IMR-90 (cell line): ENCODE results near the gene MIOX. TPM values are rescaled to one million over a fixed set of nuclear protein-coding genes. Genes with fewer than 3 reads are reported as not detected.

Experiments
- ATAC-seq: fragments of 200-7000 bp; cut with Tn5 transposase; 2 replicates; pipeline ENCODE4 v1.9.1; 2020; ENCODE audit warnings: low read depth, mild to moderate bottlenecking, moderate library complexity
- BruUV-seq: library from RNA; stranded (reverse); fragments of 400-500 nt; replicated peaks from 2 replicates; lab custom pipeline; 2021; lab: Mats Ljungman, UMichigan
- CTCF ChIA-PET: fragments of 300-600 bp; formaldehyde crosslinking; extraction: SDS; loops from one replicate; lab custom pipeline; 2021; ENCODE audit warnings: antibody characterized with exemption; lab: Yijun Ruan, JAX
- POLR2A ChIA-PET: fragments of 300-600 bp; sonication (Branson Sonifier 250); formaldehyde crosslinking; loops from one replicate; lab custom pipeline; 2022; ENCODE audit warnings: antibody characterized with exemption; ENCODE audit not compliant: unreplicated experiment; lab: Charles Lee
- DNase-seq: peaks from one replicate; pipeline ENCODE4 v3.0.0; 2013
- H2AFZ ChIP-seq: replicated peaks from 2 replicates; pipeline ENCODE3; 2013; ENCODE audit warnings: low read length, mild to moderate bottlenecking; ENCODE audit not compliant: poor library complexity
- H2AK5ac ChIP-seq: 2 replicates; pipeline ENCODE4 v1.6.1; 2013; ENCODE audit warnings: low read depth, low read length, inconsistent platforms
- H2AK9ac ChIP-seq: replicated peaks from 2 replicates; pipeline ENCODE3; 2013; ENCODE audit warnings: mild to moderate bottlenecking, low read depth, low read length, moderate library complexity; ENCODE audit not compliant: poor library complexity
- H2BK120ac ChIP-seq: 2 replicates; pipeline ENCODE4 v1.6.1; 2013; ENCODE audit warnings: low read depth, low read length, inconsistent platforms
- H2BK15ac ChIP-seq: 3 replicates; pipeline ENCODE4 v1.6.1; 2013; ENCODE audit warnings: low read depth, low read length, inconsistent platforms
- H2BK20ac ChIP-seq: 2 replicates; pipeline ENCODE4 v1.6.1; 2013; ENCODE audit warnings: low read depth, mild to moderate bottlenecking, inconsistent platforms, low read length, moderate library complexity
- H2BK5ac ChIP-seq: 2 replicates; pipeline ENCODE4 v1.6.1; 2013; ENCODE audit warnings: mild to moderate bottlenecking, low read depth, low read length, inconsistent platforms; ENCODE audit not compliant: poor library complexity, severe bottlenecking
- H3K14ac ChIP-seq: replicated peaks from 2 replicates; pipeline ENCODE4 v1.6.1; 2013; ENCODE audit warnings: low read depth, low read length, inconsistent platforms
- H3K18ac ChIP-seq: 2 replicates; pipeline ENCODE4 v1.6.1; 2013; ENCODE audit warnings: low read depth, low read length, control low read depth
- H3K23ac ChIP-seq: 2 replicates; pipeline ENCODE4 v1.6.1; 2013; ENCODE audit warnings: low read depth, low read length, inconsistent platforms
- H3K27ac ChIP-seq: 2 replicates; pipeline ENCODE4 v1.5.1; 2013; ENCODE audit warnings: mild to moderate bottlenecking, control low read depth, low read length; ENCODE audit not compliant: insufficient read depth
- H3K27me3 ChIP-seq: 2 replicates; pipeline ENCODE4 v1.6.1; 2013; ENCODE audit warnings: low read length; ENCODE audit not compliant: control insufficient read depth, insufficient read depth
- H3K36me3 ChIP-seq: 2 replicates; pipeline ENCODE4 v1.6.1; 2013; ENCODE audit warnings: low read length, mixed read lengths; ENCODE audit not compliant: control insufficient read depth, insufficient read depth
- H3K4ac ChIP-seq: 2 replicates; pipeline ENCODE4 v1.6.1; 2013; ENCODE audit warnings: low read depth, low read length, inconsistent platforms
- H3K4me1 ChIP-seq: 2 replicates; pipeline ENCODE4 v1.6.1; 2013; ENCODE audit warnings: low read length, mixed read lengths; ENCODE audit not compliant: control insufficient read depth, insufficient read depth
- H3K4me2 ChIP-seq: 2 replicates; pipeline ENCODE4 v1.6.1; 2013; ENCODE audit warnings: low read depth, mild to moderate bottlenecking, control low read depth, low read length, moderate library complexity
- H3K4me3 ChIP-seq: 2 replicates; pipeline ENCODE4 v1.5.1; 2013; ENCODE audit warnings: low read depth, mild to moderate bottlenecking, control low read depth, low read length, moderate library complexity; ENCODE audit not compliant: insufficient read depth
- H3K56ac ChIP-seq: 2 replicates; pipeline ENCODE4 v1.6.1; 2013; ENCODE audit warnings: low read length, inconsistent platforms; ENCODE audit not compliant: insufficient read depth; ENCODE audit errors: extremely low read depth
- H3K79me1 ChIP-seq, 2 experiments: 2 replicates each; pipeline ENCODE4 v1.6.1; 2013; ENCODE audit warnings: low read length in 2 of 2, inconsistent platforms in 1 of 2, low read depth in 1 of 2
- H3K9ac ChIP-seq: 2 replicates; pipeline ENCODE4 v1.6.1; 2013; ENCODE audit warnings: low read depth, low read length, control low read depth
- H3K9me1 ChIP-seq: 2 replicates; pipeline ENCODE4 v1.6.1; 2013; ENCODE audit warnings: low read length, inconsistent platforms; ENCODE audit not compliant: insufficient read depth
- H3K9me3 ChIP-seq: 2 replicates; pipeline ENCODE4 v1.6.1; 2013; ENCODE audit warnings: low read length; ENCODE audit not compliant: control insufficient read depth, insufficient read depth
- H4K20me1 ChIP-seq: 2 replicates; pipeline ENCODE4 v1.6.1; 2013; ENCODE audit warnings: low read length, inconsistent platforms; ENCODE audit not compliant: insufficient read depth
- H4K5ac ChIP-seq: 2 replicates; pipeline ENCODE4 v1.6.1; 2013; ENCODE audit warnings: mild to moderate bottlenecking, low read depth, low read length, control low read depth
- H4K8ac ChIP-seq, 2 experiments: 2 replicates each; pipeline ENCODE4 v1.6.1; 2013; ENCODE audit warnings: low read depth in 2 of 2, low read length in 2 of 2, control low read depth in 1 of 2, inconsistent platforms in 1 of 2
- H4K91ac ChIP-seq: 2 replicates; pipeline ENCODE4 v1.6.1; 2013; ENCODE audit warnings: low read depth, low read length, inconsistent platforms; ENCODE audit not compliant: insufficient read depth
- BHLHE40 ChIP-seq: fragments of 150-350 bp; IDR thresholded peaks from 2 replicates; pipeline ENCODE4 v1.6.1; 2016; ENCODE audit warnings: mild to moderate bottlenecking, low read depth, low read length
- CHD1 ChIP-seq: IDR thresholded peaks from 2 replicates; pipeline ENCODE4 v1.6.1; 2012; ENCODE audit warnings: low read depth, low read length, improper control_type of control experiment
- CTCF ChIP-seq: conservative IDR thresholded peaks from 2 replicates; pipeline ENCODE4 v1.5.1; 2012; ENCODE audit warnings: mild to moderate bottlenecking, low read depth, low read length, improper control_type of control experiment
- ELK1 ChIP-seq: fragments of 150-350 bp; IDR thresholded peaks from 2 replicates; pipeline ENCODE4 v1.6.1; 2016; ENCODE audit warnings: low read depth, mild to moderate bottlenecking, low read length, moderate library complexity, borderline replicate concordance
- FOS ChIP-seq: fragments of 150-350 bp; IDR thresholded peaks from 2 replicates; pipeline ENCODE4 v1.6.1; 2016; ENCODE audit warnings: low read depth, low read length
- MAZ ChIP-seq: IDR thresholded peaks from 2 replicates; pipeline ENCODE4 v1.6.1; 2012; ENCODE audit warnings: low read depth, mild to moderate bottlenecking, low read length, improper control_type of control experiment, moderate library complexity, borderline replicate concordance
- POLR2A ChIP-seq: IDR thresholded peaks from 2 replicates; pipeline ENCODE4 v1.6.1; 2012; ENCODE audit warnings: mild to moderate bottlenecking, low read depth, low read length
- RAD21 ChIP-seq: IDR thresholded peaks from 2 replicates; pipeline ENCODE4 v1.6.1; 2012; ENCODE audit warnings: low read length, improper control_type of control experiment
- RCOR1 ChIP-seq: IDR thresholded peaks from 2 replicates; pipeline ENCODE4 v1.6.1; 2012; ENCODE audit warnings: mild to moderate bottlenecking, low read length, improper control_type of control experiment; ENCODE audit not compliant: insufficient replicate concordance
- RFX5 ChIP-seq: IDR thresholded peaks from 2 replicates; pipeline ENCODE4 v1.8.0; 2012; ENCODE audit warnings: low read depth, mild to moderate bottlenecking, low read length, moderate library complexity
- SMC3 ChIP-seq: fragments of 150-350 bp; IDR thresholded peaks from 2 replicates; pipeline ENCODE4 v1.6.1; 2016; ENCODE audit warnings: low read depth, mild to moderate bottlenecking, antibody characterized with exemption, low read length, moderate library complexity
- USF2 ChIP-seq: fragments of 150-350 bp; IDR thresholded peaks from 2 replicates; pipeline ENCODE4 v1.6.1; 2017; ENCODE audit warnings: mild to moderate bottlenecking, antibody characterized with exemption, low read length, low read depth
- WGBS, 2 experiments: methylation state at CpG; one replicate each; pipeline versions ENCODE4 v1.1.5 to v1.1.7; 2013; ENCODE audit warnings: missing lambda C conversion rate in 2 of 2; ENCODE audit not compliant: insufficient read length in 1 of 2; ENCODE audit errors: extremely low coverage in 2 of 2; 5-methylcytosine and 5-hydroxymethylcytosine counted together
- dilution Hi-C: fragments of 300-500 bp; cut with HindIII; formaldehyde crosslinking; loops from one replicate; pipeline ENCODE4 v1.14.3; 2018; ENCODE audit warnings: low sequenced_read_pairs; ENCODE audit not compliant: unreplicated experiment
- in situ Hi-C: fragments of 300-500 bp; cut with MboI; formaldehyde crosslinking; loops from 3 replicates; pipeline ENCODE4 v1.14.3; 2019; ENCODE audit warnings: low sequenced_read_pairs, inconsistent platforms, mixed read lengths
- intact Hi-C: fragments of 100-400 bp; cut with micrococcal nuclease; formaldehyde crosslinking; loops from 2 replicates; pipeline ENCODE4 v1.10.0; 2022
- polyA plus RNA-seq, 3 experiments: library from polyadenylated mRNA; depleted of rRNA; stranded (reverse); fragments of >200 nt; gene quantifications; 2 replicates each; pipeline ENCODE4 v1.2.3, GENCODE V29; 2012; ENCODE audit warnings: low replicate concordance in 1 of 3
- total RNA-seq: library from RNA; depleted of rRNA; stranded (reverse); fragments of >200 nt; gene quantifications from 2 replicates; pipeline ENCODE4 v1.2.3, GENCODE V29; 2012

MIOX gene
- total and polyA plus RNA-seq, 2 of the 4 experiments (the other 2 are of a cell fraction), result not detected

- ChIA-PET POLR2A (no interaction called here), CTCF (no interaction called here)
- in situ Hi-C loops, result no loop called here
- dilution Hi-C loops, result no loop called here
- H2BK20ac ChIP-seq, result no peak overlapping the region
- WGBS, 2 experiments, result 94% methylated on average over 18 of the region's 28 CpGs; no CpG with 5 or more reads in 1 of the 2 experiments
- no peak for DNase-seq
- H3K14ac ChIP-seq, result no peak overlapping the region
- H4K5ac ChIP-seq, result no peak overlapping the region
- H2BK5ac ChIP-seq, result no peak overlapping the region
- no peak for ATAC-seq
- no peak overlapping the region for H3K4me3 ChIP-seq
- BruUV-seq, result no TSS peak
- no peak overlapping the region for H3K9ac ChIP-seq
- no peak overlapping the region for H3K4me2 ChIP-seq
- H2AFZ ChIP-seq, result no peak overlapping the region
- no peak overlapping the region for H4K91ac ChIP-seq
- no peaks in the 10 kb centered on the region for H3K9me1 ChIP-seq
- H4K20me1 ChIP-seq, result peaks cover 16% of the 10 kb centered on the region
- H2BK15ac ChIP-seq, result no peak overlapping the region
- H3K4ac ChIP-seq, result no peak overlapping the region
- H3K27me3 ChIP-seq, result no peaks in the 10 kb centered on the region
- H2BK120ac ChIP-seq, result no peak overlapping the region
- no peak overlapping the region for H2AK5ac ChIP-seq
- no peak overlapping the region for H3K56ac ChIP-seq
- TF ChIP-seq USF2, result no peak
- no peak for TF ChIP-seq CTCF
- no peak for TF ChIP-seq MAZ
- TF ChIP-seq CHD1, result no peak
- no peak for TF ChIP-seq RAD21
- TF ChIP-seq FOS, result no peak
- TF ChIP-seq POLR2A, result no peak
- no peak for TF ChIP-seq RCOR1
- no peak for TF ChIP-seq BHLHE40
- TF ChIP-seq SMC3, result no peak
- no peak for TF ChIP-seq ELK1
- no peak for TF ChIP-seq RFX5
- H3K9me3 ChIP-seq, result no peaks in the 10 kb centered on the region
- no peaks in the 10 kb centered on the region for H3K4me1 ChIP-seq
- intact Hi-C loops, result no loop called here
- H4K8ac ChIP-seq, result no peak overlapping the region
- H2AK9ac ChIP-seq, result no peak overlapping the region
- no peak overlapping the region for H3K27ac ChIP-seq
- H3K36me3 ChIP-seq, result peaks cover 92% of the 10 kb centered on the region
- peaks cover 12 to 17% of the 10 kb centered on the region in 2 experiments; a peak in 3 of 4 replicates for H3K79me1 ChIP-seq
- H3K23ac ChIP-seq, result no peak overlapping the region
- no peak overlapping the region for H3K18ac ChIP-seq
Measured at GRCh38 chr22:50463188-50463900, 23.3 kb upstream of the MIOX start.
